PC-3 (cell line): ENCODE measurements around the gene DPH3. TPM values are rescaled to one million over a fixed set of nuclear protein-coding genes. Genes with fewer than 3 reads are reported as not detected.

Experiments
- ATAC-seq: fragments of 200-7000 bp; cut with Tn5 transposase; 2 replicates; pipeline ENCODE4 v1.9.1; 2020; ENCODE audit warnings: mild to moderate bottlenecking, moderate library complexity
- BruUV-seq: library from RNA; stranded (reverse); fragments of 400-500 nt; replicated peaks from 2 replicates; lab custom pipeline; 2021; lab: Mats Ljungman, UMichigan
- CTCF ChIA-PET: fragments of 300-600 bp; sonication (Branson Sonifier 250); formaldehyde crosslinking; loops from one replicate; lab custom pipeline; 2022; ENCODE audit warnings: antibody characterized with exemption; lab: Charles Lee
- POLR2A ChIA-PET: fragments of 300-600 bp; sonication (Branson Sonifier 250); formaldehyde crosslinking; loops from one replicate; lab custom pipeline; 2022; ENCODE audit warnings: antibody characterized with exemption; ENCODE audit not compliant: unreplicated experiment; lab: Charles Lee
- DNase-seq: peaks from one replicate; pipeline ENCODE4 v3.0.0-alpha.2; 2015
- H2AFZ ChIP-seq: fragments of 300-600 bp; sonication (generic); 2 replicates; pipeline ENCODE4 v1.6.0; 2016; ENCODE audit warnings: antibody characterized with exemption, low read length
- H3F3A ChIP-seq: fragments of 300-600 bp; sonication (generic); one replicate; pipeline ENCODE4 v1.6.0; 2017; ENCODE audit warnings: antibody characterized with exemption, low read length, control low read depth, mild to moderate bottlenecking; ENCODE audit not compliant: unreplicated experiment
- H3K27ac ChIP-seq: fragments of 300-600 bp; sonication (generic); 2 replicates; pipeline ENCODE4 v1.5.1; 2016; ENCODE audit warnings: mild to moderate bottlenecking, low read length
- H3K27me3 ChIP-seq: fragments of 300-600 bp; sonication (generic); 2 replicates; pipeline ENCODE4 v1.6.1; 2016; ENCODE audit warnings: low read length, mixed read lengths
- H3K36me3 ChIP-seq: fragments of 300-600 bp; sonication (generic); 2 replicates; pipeline ENCODE4 v1.6.1; 2016; ENCODE audit warnings: low read depth, mixed run types, low read length, mixed read lengths
- H3K4me1 ChIP-seq: fragments of 300-600 bp; sonication (generic); 2 replicates; pipeline ENCODE4 v1.5.1; 2016; ENCODE audit warnings: low read length; ENCODE audit not compliant: insufficient read depth
- H3K4me2 ChIP-seq: fragments of 300-600 bp; sonication (generic); 2 replicates; pipeline ENCODE4 v1.6.0; 2016; ENCODE audit warnings: low read length
- H3K4me3 ChIP-seq: fragments of 300-600 bp; sonication (generic); 2 replicates; pipeline ENCODE4 v1.5.1; 2016; ENCODE audit warnings: mild to moderate bottlenecking, low read length, mixed read lengths
- H3K79me2 ChIP-seq: fragments of 300-600 bp; sonication (generic); 2 replicates; pipeline ENCODE4 v1.6.1; 2017; ENCODE audit warnings: low read length, mixed read lengths
- H3K9ac ChIP-seq: fragments of 300-600 bp; sonication (generic); 2 replicates; pipeline ENCODE4 v1.6.0; 2016; ENCODE audit warnings: mild to moderate bottlenecking, low read length
- H3K9me2 ChIP-seq: fragments of 300-600 bp; sonication (generic); replicated peaks from 2 replicates; pipeline ENCODE4 v1.6.1; 2016; ENCODE audit warnings: mixed run types, low read length, mixed read lengths
- H3K9me3 ChIP-seq: fragments of 300-600 bp; sonication (generic); 2 replicates; pipeline ENCODE4 v1.6.1; 2016; ENCODE audit warnings: low read length, mixed read lengths
- H4K20me1 ChIP-seq: fragments of 300-600 bp; sonication (generic); 2 replicates; pipeline ENCODE4 v1.6.1; 2016; ENCODE audit warnings: low read length, mixed read lengths
- CTCF ChIP-seq: fragments of 300-600 bp; sonication (generic); conservative IDR thresholded peaks from 2 replicates; pipeline ENCODE4 v1.5.1; 2017; ENCODE audit warnings: antibody characterized with exemption, low read depth, mild to moderate bottlenecking, low read length
- EZH2 ChIP-seq: fragments of 300-600 bp; sonication (generic); IDR thresholded peaks from one replicate; pipeline ENCODE4 v1.6.1; 2017; ENCODE audit warnings: antibody characterized with exemption, mild to moderate bottlenecking, low read length; ENCODE audit not compliant: unreplicated experiment
- EZH2phosphoT487 ChIP-seq: fragments of 300-600 bp; sonication (generic); IDR thresholded peaks from 2 replicates; pipeline ENCODE4 v1.6.1; 2018; ENCODE audit warnings: mild to moderate bottlenecking, antibody characterized with exemption, low read length, borderline replicate concordance
- intact Hi-C: fragments of 100-400 bp; cut with micrococcal nuclease; formaldehyde crosslinking; loops from 2 replicates; pipeline ENCODE4 v1.9.0; 2023
- total RNA-seq: library from RNA; depleted of rRNA; stranded (reverse); fragments of >200 nt; gene quantifications from 2 replicates; pipeline ENCODE4 v1.2.3, GENCODE V29; 2014

Gene DPH3
- total RNA-seq, 1 experiment from 2014 or later = 10.2 TPM

- no peak overlapping the region for H3K4me2 ChIP-seq
- no peak overlapping the region for H2AFZ ChIP-seq
- ATAC-seq (peak; percentile 50), DNase-seq (no peak)
- H3K9me3 ChIP-seq = no peaks in the 10 kb centered on the region
- H3K36me3 ChIP-seq = peaks cover 21% of the 10 kb centered on the region; the same call in 1 of the 2 replicates
- H3K9me2 ChIP-seq = no peaks in the 10 kb centered on the region
- H3K27me3 ChIP-seq = no peaks in the 10 kb centered on the region
- no peak overlapping the region for H3K9ac ChIP-seq
- no peaks in the 10 kb centered on the region for H3K4me1 ChIP-seq
- no peak overlapping the region for H3K27ac ChIP-seq
- intact Hi-C loops = no loop called here
- H3K4me3 ChIP-seq = no peak overlapping the region
- no peaks in the 10 kb centered on the region for H4K20me1 ChIP-seq
- no peaks in the 10 kb centered on the region for H3K79me2 ChIP-seq
- POLR2A ChIA-PET = interaction anchor here (0.6 kb wide), 1 partner anchor 18 kb away, joined by 14 read pairs; no protein-coding TSS in a partner anchor
- TF ChIP-seq CTCF = no peak
- TF ChIP-seq EZH2phosphoT487 = no peak
- TF ChIP-seq EZH2 = no peak
- no TSS peak for BruUV-seq
- H3F3A ChIP-seq = no peaks in the 10 kb centered on the region
- CTCF ChIA-PET = interaction anchor here (1.5 kb wide), 1 partner anchor 227 kb away, joined by 13 read pairs; no protein-coding TSS in a partner anchor
Observed at GRCh38 chr3:16289144-16289889, 24.6 kb upstream of the DPH3 start.

GRCh38 chr3:16288664-16289063 lies 23.9 kb upstream of the DPH3 start:
- ChIA-PET CTCF (no interaction called here), POLR2A (interaction anchor here (0.6 kb wide), 1 partner anchor 17 kb away, joined by 14 read pairs; no protein-coding TSS in a partner anchor)
- Histone ChIP-seq H3K4me2 (no peak overlapping the region), H3K9me3 (no peaks in the 10 kb centered on the region), H3K27me3 (no peaks in the 10 kb centered on the region), H3F3A (no peaks in the 10 kb centered on the region), H3K9me2 (no peaks in the 10 kb centered on the region), H4K20me1 (no peaks in the 10 kb centered on the region), H3K9ac (no peak overlapping the region), H3K27ac (no peak overlapping the region), H3K36me3 (peaks cover 18% of the 10 kb centered on the region), H2AFZ (no peak overlapping the region), H3K79me2 (no peaks in the 10 kb centered on the region), H3K4me3 (no peak overlapping the region), H3K4me1 (no peaks in the 10 kb centered on the region)
- intact Hi-C loops = no loop called here
- ATAC-seq = no peak
- TF ChIP-seq CTCF = no peak
- no peak for DNase-seq
- BruUV-seq = no TSS peak

DNA sequence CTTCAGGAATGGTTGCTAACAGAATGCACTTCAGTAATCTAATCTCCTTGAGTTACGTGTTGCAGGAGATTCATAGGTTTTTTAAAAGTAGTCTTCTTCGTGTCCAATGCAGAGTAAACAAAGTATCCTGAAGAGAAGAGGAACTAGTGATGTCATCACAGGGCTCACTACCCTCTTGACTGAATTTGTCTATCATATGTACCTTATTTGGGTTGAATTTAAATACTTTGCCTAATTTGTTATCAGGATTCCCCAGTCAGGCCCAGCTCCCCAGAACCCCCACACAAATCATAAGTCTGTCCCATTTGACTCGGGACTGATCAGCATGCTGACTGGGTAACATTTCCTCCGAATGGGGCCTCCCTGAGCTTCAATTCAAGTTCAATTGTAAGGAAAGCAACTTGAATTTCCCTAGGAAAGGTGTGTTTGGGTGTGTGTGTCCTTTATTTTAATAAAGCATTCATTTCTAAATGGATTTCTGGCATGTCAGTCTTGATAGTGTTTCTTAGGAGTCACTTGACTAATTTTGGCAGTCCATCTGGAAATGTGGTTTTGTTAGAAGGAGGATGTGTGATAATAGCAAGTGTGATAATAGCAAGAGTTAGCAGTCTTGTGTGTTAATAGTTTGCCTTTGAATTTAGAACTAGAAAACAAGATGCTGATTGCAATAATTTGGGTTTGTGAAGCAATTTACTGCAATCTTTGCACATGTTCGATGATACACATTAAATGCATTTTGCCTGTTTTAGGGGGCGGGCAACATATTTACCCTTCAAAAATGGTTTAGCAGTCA lies 22.2 kb upstream of the DPH3 start:
- BruUV-seq = no TSS peak
- Histone ChIP-seq H3K27me3 (no peaks in the 10 kb centered on the region), H3K79me2 (no peaks in the 10 kb centered on the region), H3K36me3 (peaks cover 20% of the 10 kb centered on the region), H2AFZ (no peak overlapping the region), H3K9ac (no peak overlapping the region), H3K4me2 (no peak overlapping the region), H3K9me2 (no peaks in the 10 kb centered on the region), H3F3A (no peaks in the 10 kb centered on the region), H3K9me3 (no peaks in the 10 kb centered on the region), H4K20me1 (no peaks in the 10 kb centered on the region), H3K4me3 (no peak overlapping the region), H3K4me1 (no peaks in the 10 kb centered on the region), H3K27ac (no peak overlapping the region)
- intact Hi-C loops = no loop called here
- DNase-seq (no peak), ATAC-seq (no peak)
- TF ChIP-seq EZH2phosphoT487 (no peak), CTCF (no peak), EZH2 (no peak)
- ChIA-PET POLR2A (no interaction called here), CTCF (no interaction called here)
